H4 (cell line): ENCODE results near the gene PAFAH1B1. TPM values are rescaled to one million over a fixed set of nuclear protein-coding genes. Genes with fewer than 3 reads are reported as not detected.

ENCODE experiments used
- DNase-seq: peaks from one replicate; pipeline ENCODE4 v3.0.0-alpha.2; 2015; ENCODE audit warnings: low spot score
- total RNA-seq: library from RNA; depleted of rRNA; stranded (reverse); fragments of >200 nt; shearing (Covaris generic); gene quantifications from 2 replicates; pipeline ENCODE4 v1.2.3, GENCODE V29; 2014

PAFAH1B1 gene
- total RNA-seq, 1 experiment from 2014 or later = 49.1 TPM

DNA sequence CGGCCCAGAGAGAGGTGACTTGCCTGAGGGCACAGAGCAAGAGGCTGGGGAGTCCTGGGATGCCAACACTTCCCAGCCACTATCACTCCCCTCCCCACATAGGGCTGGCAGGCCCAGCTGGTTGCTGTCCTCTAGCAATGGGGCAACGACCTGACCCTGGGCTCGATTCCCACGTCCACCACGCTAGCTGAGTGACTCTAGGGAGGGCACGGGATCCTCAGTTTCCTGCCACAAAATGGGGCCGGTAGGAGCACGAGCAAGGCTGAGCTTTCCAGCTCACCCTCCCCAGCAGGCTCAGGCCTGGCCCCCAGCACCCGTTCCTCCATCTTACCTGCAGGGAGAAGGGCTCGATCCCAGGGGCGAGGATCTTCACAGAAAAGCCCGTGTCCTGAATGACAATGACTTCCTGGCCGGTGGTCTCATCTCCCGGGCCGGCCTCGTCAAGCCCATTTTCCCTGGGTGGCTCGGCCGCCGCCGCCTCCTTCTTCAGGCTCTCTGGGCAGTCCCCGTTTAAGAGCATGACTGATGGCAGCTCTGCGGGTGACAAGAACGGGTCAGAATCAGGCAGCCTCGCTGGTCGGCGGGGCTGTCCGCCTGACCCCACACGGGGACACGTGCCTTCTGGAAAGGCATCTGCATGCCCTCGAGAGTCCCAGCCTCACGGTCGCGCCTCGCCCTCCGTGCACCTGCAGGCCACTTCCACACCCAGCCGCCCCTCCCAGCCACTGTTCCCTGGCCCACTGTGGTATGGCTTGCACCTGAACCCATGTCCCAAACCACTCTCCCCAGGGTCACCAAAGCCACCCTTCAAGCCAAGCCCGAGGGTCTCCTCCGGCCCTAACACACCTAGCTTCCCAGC lies 110.8 kb downstream of the PAFAH1B1 start:
- DNase-seq = no peak

DNA sequence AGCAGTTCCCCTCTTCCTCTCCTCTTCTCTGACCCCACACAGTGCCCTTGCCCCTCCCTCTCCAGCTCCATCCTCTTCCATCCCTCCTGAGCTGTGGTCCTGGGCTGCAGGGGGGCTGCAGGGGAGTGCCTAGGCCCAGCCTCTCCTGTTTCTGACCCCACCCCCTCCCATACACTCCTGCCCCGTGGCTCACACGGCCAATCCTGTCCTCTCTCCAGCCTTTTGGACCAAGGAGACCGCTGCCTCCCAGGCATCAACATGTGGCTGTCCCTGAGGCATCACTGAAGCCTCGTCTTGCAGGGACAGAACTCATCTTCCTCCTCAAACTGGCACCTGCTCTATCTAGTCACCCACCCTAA lies 111.4 kb downstream of the PAFAH1B1 start:
- DNase-seq = no peak

DNA sequence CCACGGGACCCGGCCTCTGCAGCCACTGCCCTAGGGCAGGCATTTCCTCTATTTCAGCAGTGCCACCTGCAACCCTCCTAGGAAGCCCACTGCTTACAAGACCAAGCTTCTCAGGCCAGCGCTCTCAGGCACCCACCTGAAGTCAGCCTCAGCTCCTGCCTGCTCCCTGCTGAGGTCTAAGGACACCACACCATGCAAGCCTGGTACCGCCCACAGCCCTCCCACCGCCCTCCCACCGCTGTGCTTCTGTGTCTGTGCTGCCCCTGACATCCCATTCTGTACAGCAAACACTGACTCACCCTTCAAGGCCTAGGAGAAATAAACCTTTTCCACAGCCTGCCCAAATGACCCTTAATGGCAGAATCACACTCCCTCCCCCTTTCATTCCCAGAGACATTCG lies 111.8 kb downstream of the PAFAH1B1 start:
- DNase-seq = no peak

DNA sequence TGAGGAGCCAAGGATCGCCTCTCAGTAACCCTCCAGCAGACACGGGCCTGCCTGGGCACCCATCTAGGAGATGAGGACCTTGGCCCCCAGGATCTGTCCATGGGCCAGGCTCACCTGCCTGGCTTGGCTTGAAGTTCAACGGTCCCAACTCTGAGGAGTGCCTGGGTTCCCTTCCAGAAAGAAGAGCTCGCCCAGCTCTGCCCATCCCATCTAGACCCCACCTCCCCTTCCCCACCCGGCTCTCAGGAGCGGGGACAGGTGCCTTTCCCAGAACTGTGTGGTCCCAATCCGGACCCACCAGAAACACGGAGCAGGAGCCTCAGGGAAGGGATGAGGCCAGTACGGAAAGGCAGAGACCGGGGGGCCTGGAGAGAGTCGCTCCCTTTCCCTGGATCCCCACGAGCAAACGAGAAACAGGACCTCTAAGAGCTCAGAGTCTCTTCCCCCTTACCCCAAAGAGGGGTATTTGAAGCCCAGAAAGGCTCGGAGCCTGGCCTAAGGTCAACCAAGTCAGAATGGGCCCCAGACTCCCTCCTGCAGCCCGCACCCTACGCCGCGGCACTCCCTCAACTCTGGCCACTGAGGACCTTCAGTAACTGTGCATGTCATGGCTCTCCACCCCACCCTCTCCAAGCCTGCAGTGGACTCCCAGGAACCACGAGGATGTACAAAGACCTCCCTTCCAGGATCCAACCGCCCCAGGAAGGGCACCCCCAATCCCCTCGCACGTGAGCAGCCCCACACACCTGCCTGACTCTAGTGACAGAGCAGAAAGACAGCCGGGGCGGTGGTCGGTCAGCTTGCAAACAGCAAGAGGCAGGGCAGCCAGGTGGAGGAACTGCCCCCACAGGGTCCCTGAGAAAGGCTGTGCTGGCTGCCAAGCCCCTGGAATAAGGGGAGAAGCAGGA lies 112.7 kb downstream of the PAFAH1B1 start:
- no peak for DNase-seq

DNA sequence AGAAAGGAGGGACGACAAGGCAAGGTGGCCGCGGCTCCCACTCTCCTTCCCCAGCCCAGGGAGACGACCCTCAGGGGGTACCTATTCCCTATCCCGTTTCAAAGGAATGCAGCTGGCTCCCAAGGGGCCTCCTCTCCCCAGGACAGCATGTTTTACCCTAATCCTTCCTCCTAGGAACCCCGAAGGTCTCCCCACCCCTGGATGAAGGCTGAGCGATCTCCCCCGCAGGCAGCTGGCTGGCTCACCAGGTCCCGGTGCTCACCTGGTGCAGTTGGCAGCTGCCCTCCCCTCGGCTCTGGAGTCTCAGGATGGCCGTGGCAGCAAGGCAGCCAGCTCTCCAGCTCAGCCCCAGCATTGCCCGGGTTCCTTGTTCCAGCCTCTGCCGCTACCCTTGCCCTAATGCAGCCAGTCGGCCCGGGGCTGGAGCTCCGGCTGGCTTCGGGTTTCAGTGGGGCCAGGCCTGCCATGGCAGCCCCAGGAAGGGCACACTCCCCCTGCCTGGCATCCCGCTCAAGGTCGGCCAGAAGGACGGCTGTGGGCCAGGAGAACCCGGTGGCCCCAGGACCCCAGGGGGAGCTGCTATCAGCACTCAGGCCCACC lies 113.6 kb downstream of the PAFAH1B1 start:
- no peak for DNase-seq

DNA sequence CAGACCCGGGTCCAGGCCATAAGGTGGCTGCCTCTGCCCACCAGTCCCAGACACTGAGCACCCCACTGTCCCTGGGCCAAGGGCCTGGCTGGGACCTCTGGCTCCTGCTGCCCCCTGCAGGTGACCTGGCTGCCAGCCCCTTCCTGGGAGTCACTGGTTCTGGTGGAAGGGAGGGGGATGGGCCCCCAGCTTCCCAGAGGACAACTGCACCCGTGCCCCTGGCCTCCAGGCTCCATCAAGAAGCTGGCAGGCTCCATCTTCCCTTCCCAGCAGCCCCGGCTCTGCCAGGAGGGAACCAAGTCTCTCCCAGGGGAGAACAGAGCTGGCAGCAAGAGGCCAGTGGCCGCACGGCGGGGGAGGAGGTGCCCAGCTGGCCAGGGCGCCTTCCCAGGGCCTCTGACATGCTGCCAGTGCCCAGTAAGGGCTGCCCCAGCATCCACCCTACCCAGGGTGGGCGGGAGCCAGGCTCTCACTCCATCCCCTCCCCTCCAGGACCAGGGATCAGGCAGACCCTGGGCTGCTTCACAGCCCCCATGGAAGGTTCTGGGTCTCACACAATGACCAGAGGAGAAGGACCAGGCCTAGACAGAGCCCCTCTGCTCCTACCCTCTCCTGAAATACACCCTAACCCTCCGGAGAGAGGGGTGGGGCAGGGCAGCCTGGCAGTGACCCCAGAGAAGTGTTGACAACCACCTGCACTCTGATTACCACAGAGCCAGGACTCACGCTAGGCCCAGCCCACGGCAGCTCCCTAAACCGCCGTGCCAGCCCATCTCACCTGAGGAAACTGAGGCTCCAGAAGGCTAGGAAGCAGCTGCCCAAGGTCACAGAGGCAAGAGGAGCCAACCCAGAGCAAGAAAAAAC lies 114.5 kb downstream of the PAFAH1B1 start:
- no peak for DNase-seq

DNA sequence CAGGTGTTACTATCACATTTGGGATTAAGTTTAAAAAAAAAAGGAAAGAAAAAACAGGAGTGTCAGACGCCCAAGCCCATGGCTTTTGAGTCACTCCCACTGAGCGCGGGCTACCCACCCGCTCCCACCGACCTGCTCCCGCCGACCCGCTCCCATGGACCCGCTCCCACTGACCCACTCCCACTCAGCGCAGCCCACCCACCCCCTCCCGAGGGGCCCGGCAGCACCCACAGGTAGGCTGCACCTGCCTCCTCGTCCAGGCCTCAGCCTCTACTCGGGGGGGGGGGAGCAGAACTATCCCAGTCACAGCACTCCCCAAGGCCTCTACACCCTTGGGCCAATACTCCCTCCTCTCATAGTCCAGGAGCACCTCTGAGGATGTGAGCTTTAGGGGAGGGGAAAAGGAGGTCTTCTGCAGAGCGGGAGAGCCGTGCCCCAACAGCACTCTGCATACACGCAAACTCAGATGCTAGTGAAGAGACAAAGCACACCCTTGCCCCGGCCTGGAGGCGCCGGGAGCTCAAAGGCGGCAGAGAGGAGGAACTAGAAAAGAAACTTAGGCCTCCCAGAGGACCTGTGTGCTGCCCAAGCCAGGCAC lies 115.2 kb downstream of the PAFAH1B1 start:
- no peak for DNase-seq

DNA sequence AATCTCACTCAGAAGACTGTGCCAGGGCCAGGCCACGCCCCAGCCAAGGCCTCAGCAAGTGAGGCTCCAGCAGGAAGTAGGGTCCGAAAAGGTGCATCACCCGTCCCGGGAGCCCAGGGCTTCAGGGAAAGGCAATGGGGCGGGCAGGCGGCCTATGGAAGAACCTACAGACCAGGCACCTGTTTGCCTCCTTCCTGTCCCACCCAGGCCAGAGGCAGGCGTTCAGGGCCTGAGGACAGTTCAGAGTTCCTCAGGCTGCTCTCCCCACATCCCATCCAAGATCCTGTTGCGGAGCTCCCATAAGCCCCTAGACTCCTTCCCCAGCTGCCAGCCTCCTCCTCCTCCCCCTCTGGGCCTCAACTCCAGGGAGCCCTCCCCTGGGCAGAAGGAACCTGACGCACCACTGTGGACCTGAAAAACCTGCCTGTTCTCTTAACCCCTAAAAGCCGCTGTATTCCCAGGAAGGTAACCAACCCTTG lies 115.8 kb downstream of the PAFAH1B1 start:
- no peak for DNase-seq

DNA sequence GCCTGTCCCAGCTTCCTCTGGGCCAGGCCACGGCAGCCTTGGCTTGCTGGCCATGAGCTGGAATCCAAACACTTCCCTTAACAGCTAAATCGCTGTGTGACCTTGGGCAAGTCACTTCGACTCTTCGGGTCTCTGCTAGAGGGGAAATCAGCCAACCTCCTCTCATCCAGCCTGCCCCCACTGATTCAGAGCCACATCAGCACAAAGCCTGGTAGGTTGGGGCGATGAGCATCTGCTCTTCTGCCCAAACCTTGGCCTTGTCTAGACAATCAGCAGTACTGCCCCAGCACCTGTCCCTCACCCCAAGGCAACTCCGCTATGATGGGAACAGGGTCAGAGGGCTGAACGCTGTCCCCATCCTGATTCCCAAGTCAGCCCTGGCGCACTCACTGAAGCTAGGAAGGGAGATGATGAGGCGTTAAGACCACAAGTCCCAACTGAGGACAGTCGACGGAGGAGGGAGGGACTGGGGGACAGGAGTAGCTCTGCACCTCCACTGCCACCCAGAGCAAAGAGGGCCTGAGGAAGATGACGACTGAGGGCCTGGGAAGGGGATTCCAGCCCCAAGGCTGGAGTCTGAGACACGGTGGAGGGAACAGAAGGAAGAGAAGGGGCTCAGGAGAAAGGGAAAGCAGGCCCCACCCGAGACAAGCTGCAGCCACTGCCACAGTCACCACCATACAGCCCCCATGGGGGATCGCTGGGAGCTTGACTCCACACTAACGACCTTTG lies 116.8 kb downstream of the PAFAH1B1 start:
- no peak for DNase-seq

DNA sequence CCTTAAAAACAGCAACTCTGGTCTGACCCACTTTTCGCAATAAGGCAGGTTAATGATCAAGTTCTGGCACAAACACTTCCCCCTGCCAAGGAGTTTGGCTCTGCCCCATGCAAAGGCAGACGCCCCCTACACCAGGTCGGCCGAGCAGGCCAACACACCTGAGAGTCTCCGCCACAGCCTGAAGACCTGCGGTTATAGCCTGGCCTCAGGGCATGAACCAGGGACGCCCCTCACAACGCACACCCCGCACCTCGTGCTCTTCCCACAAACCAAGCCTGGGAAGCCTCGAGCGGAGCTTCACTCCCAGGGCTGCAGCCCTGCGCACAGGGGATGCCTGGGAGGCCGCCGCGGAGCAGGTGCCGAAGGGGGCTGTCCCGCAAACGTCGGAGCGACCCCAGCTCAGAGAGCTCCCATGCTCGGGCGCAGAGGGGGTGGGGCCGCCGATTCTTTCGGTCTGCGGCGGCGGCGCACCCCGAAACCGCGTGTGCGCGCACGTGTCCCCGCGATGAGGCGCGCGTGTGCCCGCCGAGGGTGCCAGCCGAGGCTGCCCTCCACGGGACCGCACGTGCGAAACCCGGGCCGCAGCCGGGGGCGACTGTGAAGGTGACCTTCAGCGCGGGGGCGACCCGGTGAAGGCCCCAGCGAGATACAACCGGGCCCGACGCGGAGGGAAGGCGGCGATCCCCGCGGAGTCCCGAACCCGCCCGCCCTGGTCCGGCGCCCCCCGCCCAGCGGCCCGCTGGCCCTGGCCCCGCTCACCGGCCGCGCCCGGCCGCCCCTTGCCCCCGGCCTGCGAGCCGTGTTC lies 117.6 kb downstream of the PAFAH1B1 start:
- DNase-seq = no peak

DNA sequence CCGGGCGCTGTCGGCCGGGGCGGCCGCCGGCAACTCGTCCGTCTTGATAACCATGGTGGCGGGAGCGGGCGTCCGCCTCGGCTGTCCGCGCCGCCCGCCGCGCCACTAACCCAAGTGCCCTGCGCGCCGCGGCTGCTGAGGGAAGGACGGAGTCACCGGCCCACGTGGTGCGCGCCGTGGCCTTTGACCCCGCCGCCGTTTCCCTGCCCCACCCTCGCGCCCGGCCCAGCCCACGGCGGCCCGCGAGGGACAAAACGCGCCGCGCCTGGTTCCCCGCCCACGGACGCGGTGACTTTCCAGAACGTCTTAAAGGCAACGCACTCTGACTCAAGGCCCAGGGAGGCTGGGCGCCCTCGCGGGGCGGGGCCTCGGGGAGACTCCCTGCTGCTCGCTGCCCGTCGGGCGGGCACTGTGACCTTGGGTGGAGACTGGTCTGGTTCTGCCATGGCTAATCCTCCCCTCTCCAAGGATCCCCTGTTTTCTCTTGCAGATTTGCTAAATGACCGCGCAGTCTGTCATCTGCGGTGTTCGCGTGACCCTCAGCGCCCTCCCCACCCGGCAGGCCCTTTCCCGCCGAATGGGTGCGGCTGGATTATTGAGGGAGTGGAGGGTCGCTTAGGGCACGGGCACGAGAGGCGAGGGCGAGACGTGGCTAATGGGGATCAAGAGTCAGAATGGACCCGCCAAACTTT lies 118.3 kb downstream of the PAFAH1B1 start, which contains the start of gene CLUH:
TSS of gene CLUH (minus strand) at position 157 of the 692 bp plus-strand sequence. CDS start at position 54, 103 bp downstream.
- peak; percentile 82 for DNase-seq

DNA sequence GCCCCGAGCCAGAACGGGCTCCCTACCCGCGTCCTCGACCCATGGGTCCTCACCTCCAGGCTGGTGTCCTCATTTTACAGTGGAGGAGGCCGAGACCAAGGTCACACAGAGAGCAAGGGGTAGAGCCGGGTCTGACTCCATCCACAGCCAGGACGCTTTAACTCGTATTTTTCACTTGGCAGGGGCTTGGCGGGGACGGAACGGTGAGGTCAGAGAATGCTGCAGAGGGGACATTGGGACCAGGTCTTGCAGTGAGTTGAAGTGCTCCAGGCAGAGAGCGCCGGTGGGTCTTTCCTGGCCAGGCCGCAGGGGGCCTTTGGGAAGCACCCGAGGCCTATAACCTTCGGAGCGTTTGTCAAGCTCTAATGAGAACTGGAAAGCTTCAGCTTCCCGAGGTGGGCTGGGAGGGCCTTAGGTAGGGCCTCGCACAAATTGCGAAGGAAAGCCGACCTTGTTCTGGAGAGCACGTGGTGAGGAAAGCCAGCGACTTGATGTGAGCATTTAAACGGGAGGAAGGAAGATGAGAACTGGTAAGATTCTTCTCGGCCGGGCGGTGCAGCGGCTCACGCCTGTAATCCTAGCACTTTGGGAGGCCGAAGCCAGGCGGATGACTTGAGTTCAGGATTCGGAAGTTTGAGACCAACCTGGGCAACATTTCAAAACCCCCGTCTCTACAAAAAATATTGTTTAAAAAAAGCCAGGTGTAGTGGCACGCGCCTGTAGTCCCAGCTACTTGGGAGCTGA lies 119.0 kb downstream of the PAFAH1B1 start:
- no peak for DNase-seq

DNA sequence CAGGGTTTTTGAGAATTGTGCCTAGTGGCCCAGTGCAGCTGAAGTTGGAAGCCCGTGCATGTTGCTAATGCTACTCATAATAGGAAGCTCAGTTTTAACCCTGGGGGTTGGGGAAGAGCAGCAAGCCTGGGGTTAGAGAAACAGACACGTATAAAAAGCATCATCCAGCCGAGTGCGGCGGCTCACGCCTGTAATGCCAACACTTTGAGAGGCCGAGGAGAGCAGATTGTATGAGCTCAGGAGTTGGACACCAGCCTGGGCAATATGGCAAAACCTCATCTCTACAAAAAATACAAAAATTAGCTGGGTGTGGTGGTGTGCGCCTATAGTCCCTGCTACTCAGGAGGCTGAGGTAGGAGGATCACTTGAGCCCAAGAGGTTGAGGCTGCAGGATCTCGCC lies 120.4 kb downstream of the PAFAH1B1 start:
- DNase-seq = no peak

DNA sequence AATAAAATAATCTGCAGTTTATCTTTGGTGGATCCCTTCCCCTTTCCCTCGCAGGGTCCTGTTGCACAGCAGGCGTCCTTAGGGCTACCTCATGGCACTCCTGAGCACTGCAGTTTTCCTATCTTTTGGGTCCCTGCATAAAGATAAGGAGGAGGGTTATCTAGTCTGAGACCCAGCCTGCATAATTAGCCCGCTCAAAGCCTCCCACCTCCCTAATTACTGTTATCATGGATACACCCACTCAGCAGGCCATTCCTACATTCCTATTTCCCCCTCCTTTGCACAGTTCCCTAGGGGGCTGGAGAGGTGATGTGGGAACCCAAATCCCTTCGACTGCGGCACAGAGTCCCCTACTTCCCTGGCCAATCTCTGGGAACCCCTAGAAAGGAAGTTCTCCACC lies 123.2 kb downstream of the PAFAH1B1 start:
- DNase-seq = no peak

DNA sequence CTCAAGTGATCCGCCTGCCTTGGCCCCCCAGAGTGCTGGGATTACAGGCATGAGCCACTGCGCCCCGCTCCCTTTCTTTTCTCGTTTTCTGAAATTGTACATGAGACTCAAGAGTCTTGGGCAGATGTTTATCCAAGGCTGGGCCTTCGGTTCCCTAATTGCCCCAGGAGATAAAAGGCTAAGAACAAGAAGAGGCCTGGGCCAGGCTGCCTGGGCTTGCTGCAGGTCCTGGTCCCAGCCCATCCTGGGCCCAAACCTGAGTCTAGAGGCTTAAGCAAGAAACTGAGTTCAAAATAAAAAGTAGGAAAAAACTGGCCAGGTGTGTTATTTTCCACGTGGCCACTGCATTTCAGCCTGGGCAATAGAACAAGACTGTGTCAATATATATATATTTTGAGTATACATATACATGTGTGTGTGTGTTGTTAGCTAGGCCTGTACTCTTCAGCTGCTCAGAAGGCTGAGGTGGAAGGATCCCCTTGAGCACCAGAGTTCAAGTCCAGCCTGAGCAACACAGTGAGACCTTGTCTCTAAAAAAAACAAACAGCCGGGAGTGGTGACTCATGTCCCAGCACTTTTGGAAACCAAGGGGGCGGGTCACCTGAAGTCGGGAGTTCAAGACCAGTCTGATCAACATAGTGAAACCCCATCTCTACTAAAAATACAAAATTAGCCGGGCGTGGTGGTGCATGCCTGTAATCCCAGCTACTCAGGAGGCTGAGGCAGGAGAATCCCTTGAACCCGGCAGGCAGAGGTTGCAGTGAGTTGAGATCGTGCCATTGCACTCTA lies 124.9 kb downstream of the PAFAH1B1 start:
- DNase-seq = no peak

DNA sequence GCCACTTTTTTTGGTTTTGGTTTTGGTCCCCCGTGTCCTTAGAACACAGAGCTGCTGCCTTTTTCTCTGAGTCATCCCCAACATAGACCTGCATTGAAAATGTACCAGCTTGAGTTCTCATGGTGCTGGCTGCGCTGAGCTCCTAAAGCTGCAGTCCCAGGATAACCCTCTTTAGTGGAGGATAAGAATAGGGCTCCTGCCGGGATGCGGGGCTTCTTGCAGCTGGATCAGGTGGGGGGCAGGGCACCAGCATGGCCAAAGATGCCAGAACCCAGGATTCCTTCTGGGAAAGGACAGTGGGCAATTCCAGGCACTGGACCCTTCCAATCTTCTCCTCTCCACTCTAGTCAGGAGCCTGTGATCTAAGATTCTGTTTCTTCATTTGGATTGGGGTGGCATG lies 126.4 kb downstream of the PAFAH1B1 start:
- no peak for DNase-seq

DNA sequence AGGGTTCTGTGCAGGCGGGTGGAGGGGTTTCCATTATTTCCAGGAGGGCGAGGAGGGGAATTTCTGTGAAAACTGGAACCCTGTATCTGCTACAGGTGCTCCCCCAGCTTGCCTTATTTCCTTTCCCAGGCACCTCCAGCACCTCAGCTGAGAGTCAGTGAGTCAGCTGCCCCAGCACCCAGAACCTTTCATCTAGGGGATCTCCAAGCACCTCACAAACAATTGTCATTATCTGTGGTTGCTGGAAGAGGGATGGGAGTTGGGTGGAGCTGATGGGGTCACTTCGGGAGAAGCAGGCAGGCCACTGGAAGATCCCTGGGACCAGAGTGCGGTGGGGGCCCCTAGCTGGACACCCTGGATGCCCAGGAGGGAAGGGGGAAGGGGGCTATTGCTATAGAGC lies 128.1 kb downstream of the PAFAH1B1 start:
- no peak for DNase-seq
